HG03280 (cell line): ENCODE data around the gene ETV2.
"Not testable (repeated sequence)": the region's sequence is repeated elsewhere in the genome, so short reads cannot be mapped to it uniquely, and the experiment has no call there.

Experiments used
- ATAC-seq: cut with Tn5 transposase; IDR thresholded peaks from one replicate; pipeline ENCODE4 v1.9.1; 2021; ENCODE audit warnings: mild to moderate bottlenecking, moderate library complexity; ENCODE audit not compliant: unreplicated experiment

ETV2 gene

GRCh38 chr19:35641515-35642151 lies at the start of gene ETV2:
ETV2 (plus strand) TSS chr19:35641745; CDS start chr19:35642461, 716 bp downstream.
- ATAC-seq: no peak

- ATAC-seq: no peak
Observed at GRCh38 chr19:35592226-35592625, 49.3 kb upstream of the ETV2 start.

GRCh38 chr19:35595026-35595425 lies 46.5 kb upstream of the ETV2 start:
- not testable (repeated sequence) for ATAC-seq

- no peak for ATAC-seq
Observed at GRCh38 chr19:35595928-35596327, 45.6 kb upstream of the ETV2 start.

GRCh38 chr19:35596366-35596999 lies 45.1 kb upstream of the ETV2 start:
- ATAC-seq: peak; percentile 55

GRCh38 chr19:35601971-35602370 lies 39.6 kb upstream of the ETV2 start:
- ATAC-seq: no peak

GRCh38 chr19:35604436-35604835 lies 37.1 kb upstream of the ETV2 start:
- ATAC-seq: not testable (repeated sequence)

GRCh38 chr19:35607170-35607569 lies 34.4 kb upstream of the ETV2 start:
- ATAC-seq: not testable (repeated sequence)

GRCh38 chr19:35607661-35608060 lies 33.9 kb upstream of the ETV2 start:
- no peak for ATAC-seq

GRCh38 chr19:35608251-35608650 lies 33.3 kb upstream of the ETV2 start:
- no peak for ATAC-seq

GRCh38 chr19:35609851-35610353 lies 31.6 kb upstream of the ETV2 start:
- no peak for ATAC-seq

- no peak for ATAC-seq
Observed at GRCh38 chr19:35612224-35612558, 29.4 kb upstream of the ETV2 start.

GRCh38 chr19:35612559-35613321 lies 28.8 kb upstream of the ETV2 start, which contains the start of gene HAUS5:
HAUS5 (plus strand) TSS chr19:35612735; CDS start chr19:35612795, 60 bp downstream.
- peak; percentile 87 for ATAC-seq

GRCh38 chr19:35613574-35613973 lies 28.0 kb upstream of the ETV2 start:
- no peak for ATAC-seq

GRCh38 chr19:35615036-35615435 lies 26.5 kb upstream of the ETV2 start:
- no peak for ATAC-seq

GRCh38 chr19:35618857-35619256 lies 22.7 kb upstream of the ETV2 start:
- ATAC-seq: no peak

- no peak for ATAC-seq
Observed at GRCh38 chr19:35619290-35619923, 22.1 kb upstream of the ETV2 start.

GRCh38 chr19:35620001-35620400 lies 21.5 kb upstream of the ETV2 start:
- no peak for ATAC-seq

GRCh38 chr19:35621708-35622107 lies 19.8 kb upstream of the ETV2 start:
- ATAC-seq: no peak

- no peak for ATAC-seq
Observed at GRCh38 chr19:35622750-35623149, 18.8 kb upstream of the ETV2 start.

- ATAC-seq: no peak
Observed at GRCh38 chr19:35623327-35624010, 18.1 kb upstream of the ETV2 start.
